HEK293T (cell line): Measurements from ENCODE around the gene ALG1L2.
"Not testable (repeated sequence)": the region's sequence is repeated elsewhere in the genome, so short reads cannot be mapped to it uniquely, and the experiment has no call there.

Experiments used
- BHLHE40 ChIP-seq: fragments of 450-650 bp; IDR thresholded peaks from 2 replicates; pipeline ENCODE4 v1.6.1; 2016; ENCODE audit warnings: mild to moderate bottlenecking, moderate library complexity, borderline replicate concordance
- CTBP1 ChIP-seq: fragments of 450-650 bp; IDR thresholded peaks from 2 replicates; pipeline ENCODE4 v1.6.1; 2016; ENCODE audit warnings: borderline replicate concordance
- ELF4 ChIP-seq: fragments of 450-650 bp; IDR thresholded peaks from 2 replicates; pipeline ENCODE4 v1.6.1; 2017; ENCODE audit warnings: antibody characterized with exemption
- FOXA1 ChIP-seq: fragments of 450-650 bp; IDR thresholded peaks from 2 replicates; pipeline ENCODE4 v1.6.1; 2016; ENCODE audit warnings: mild to moderate bottlenecking
- FOXK2 ChIP-seq: fragments of 450-650 bp; IDR thresholded peaks from 2 replicates; pipeline ENCODE4 v1.6.1; 2016; ENCODE audit warnings: mild to moderate bottlenecking
- FOXM1 ChIP-seq: fragments of 450-650 bp; IDR thresholded peaks from 2 replicates; pipeline ENCODE4 v1.6.1; 2017; ENCODE audit warnings: mild to moderate bottlenecking, borderline replicate concordance
- LEF1 ChIP-seq: fragments of 450-650 bp; IDR thresholded peaks from 2 replicates; pipeline ENCODE4 v1.6.1; 2017; ENCODE audit warnings: mild to moderate bottlenecking, borderline replicate concordance
- PKNOX1 ChIP-seq: fragments of 450-650 bp; IDR thresholded peaks from 2 replicates; pipeline ENCODE4 v1.6.1; 2016
- SP1 ChIP-seq: fragments of 450-650 bp; IDR thresholded peaks from 2 replicates; pipeline ENCODE4 v1.6.1; 2017
- TARDBP ChIP-seq: fragments of 450-650 bp; IDR thresholded peaks from 2 replicates; pipeline ENCODE4 v1.6.1; 2016

DNA sequence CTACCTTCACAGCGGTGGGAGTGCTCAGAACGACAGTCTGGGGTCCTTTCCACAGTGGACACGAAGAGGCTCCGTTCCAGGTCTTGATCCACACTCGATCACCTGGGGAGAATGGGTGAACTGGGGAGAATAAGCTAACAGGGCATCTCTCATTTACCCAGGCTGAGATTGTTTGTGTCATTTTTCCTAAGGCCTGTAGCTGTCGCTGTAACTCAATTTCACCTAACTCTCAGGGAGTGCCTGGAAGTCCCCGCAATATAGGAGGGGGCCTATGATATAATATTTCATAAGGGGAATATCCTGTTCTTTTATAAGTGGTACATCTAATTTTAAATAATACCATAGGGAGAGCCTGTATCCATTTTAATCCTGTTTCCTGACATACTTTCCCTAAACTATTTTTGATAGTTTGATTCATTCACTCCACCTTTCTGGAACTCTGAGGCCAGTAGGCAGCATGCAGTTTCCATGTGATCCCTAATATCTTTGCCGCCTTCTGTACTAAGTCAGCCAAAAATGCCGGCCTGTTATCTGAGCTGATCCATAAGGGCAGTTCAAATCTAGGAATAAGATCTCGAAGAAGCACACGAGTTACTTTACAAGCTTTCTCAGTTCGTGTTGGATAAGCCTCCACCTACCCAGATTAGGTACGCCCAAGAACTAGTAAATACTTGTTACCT, 62.2 kb downstream of the ALG1L2 start:
- TF ChIP-seq PKNOX1, FOXA1, SP1, TARDBP, LEF1, FOXK2, ELF4, CTBP1, FOXM1, BHLHE40: not testable (repeated sequence)
